Suprapubic skin (tissue), 4 donors: ENCODE results near the gene EML2.
"Not testable (repeated sequence)": the region's sequence is repeated elsewhere in the genome, so short reads cannot be mapped to it uniquely, and the experiment has no call there.

Experiments
- CTCF ChIP-seq, 2 donors: fragments of 200-600 bp in 1 of 2; fragments of 450-650 bp in 1 of 2; sonication (generic) in 1 of 2; IDR thresholded peaks; one replicate each; pipeline ENCODE4 v1.5.1; 2016 to 2019; ENCODE audit warnings: antibody characterized with exemption in 2 of 2, mild to moderate bottlenecking in 1 of 2, moderate library complexity in 1 of 2
- EP300 ChIP-seq: sonication (generic); formaldehyde crosslinking; IDR thresholded peaks from one replicate; pipeline ENCODE4 v1.6.1; 2017; ENCODE audit warnings: antibody characterized with exemption
- POLR2A ChIP-seq, 2 donors: fragments of 450-650 bp; IDR thresholded peaks; one replicate each; pipeline ENCODE4 v1.6.1; 2017; ENCODE audit warnings: antibody characterized with exemption in 2 of 2, mild to moderate bottlenecking in 2 of 2, moderate library complexity in 2 of 2
- POLR2AphosphoS5 ChIP-seq, 3 donors: sonication (generic); formaldehyde crosslinking; IDR thresholded peaks; one replicate each; pipeline ENCODE4 v1.6.1; 2017; ENCODE audit warnings: antibody characterized with exemption in 3 of 3

GRCh38 chr19:45628219-45628618, 11.0 kb downstream of the EML2 start:
- not testable (repeated sequence) for TF ChIP-seq CTCF (IDR thresholded peaks at IDR 0.05); EP300; POLR2AphosphoS5 (IDR thresholded peaks at IDR 0.05); POLR2A (IDR thresholded peaks at IDR 0.05)
